ENCODE data around the gene BRME1.

DNA sequence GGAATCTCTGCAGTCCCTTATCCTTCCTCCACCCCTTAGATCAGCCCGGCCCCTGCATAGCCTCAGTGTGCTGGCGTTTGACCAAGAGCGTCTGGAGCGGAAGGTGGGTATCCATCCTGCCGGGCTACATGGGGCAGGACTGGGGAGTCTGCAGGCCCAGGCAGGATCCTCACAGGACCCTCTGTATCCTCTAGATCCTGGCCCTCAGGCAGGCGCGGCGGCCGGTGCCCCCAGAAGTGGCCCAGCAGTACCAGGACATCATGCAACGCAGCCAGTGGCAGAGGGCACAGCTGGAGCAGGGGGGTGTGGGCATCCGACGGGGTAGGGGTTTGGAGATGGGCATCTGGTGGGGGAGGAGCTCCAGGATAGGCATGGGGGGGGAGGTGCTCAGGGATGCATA lies 23.4 kb upstream of the BRME1 start:
- no peak for TF ChIP-seq EP300 (IDR thresholded peaks at IDR 0.05)
- TF ChIP-seq, protein P1, sequence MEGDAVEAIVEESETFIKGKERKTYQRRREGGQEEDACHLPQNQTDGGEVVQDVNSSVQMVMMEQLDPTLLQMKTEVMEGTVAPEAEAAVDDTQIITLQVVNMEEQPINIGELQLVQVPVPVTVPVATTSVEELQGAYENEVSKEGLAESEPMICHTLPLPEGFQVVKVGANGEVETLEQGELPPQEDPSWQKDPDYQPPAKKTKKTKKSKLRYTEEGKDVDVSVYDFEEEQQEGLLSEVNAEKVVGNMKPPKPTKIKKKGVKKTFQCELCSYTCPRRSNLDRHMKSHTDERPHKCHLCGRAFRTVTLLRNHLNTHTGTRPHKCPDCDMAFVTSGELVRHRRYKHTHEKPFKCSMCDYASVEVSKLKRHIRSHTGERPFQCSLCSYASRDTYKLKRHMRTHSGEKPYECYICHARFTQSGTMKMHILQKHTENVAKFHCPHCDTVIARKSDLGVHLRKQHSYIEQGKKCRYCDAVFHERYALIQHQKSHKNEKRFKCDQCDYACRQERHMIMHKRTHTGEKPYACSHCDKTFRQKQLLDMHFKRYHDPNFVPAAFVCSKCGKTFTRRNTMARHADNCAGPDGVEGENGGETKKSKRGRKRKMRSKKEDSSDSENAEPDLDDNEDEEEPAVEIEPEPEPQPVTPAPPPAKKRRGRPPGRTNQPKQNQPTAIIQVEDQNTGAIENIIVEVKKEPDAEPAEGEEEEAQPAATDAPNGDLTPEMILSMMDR (IDR thresholded peaks at IDR 0.05) = no peak

Data from ovary (tissue), 3 donors.